HepG2 (cell line): ENCODE measurements around the gene ZNF276. TPM values are rescaled to one million over a fixed set of nuclear protein-coding genes. Genes with fewer than 3 reads are reported as not detected.
A peak's percentile ranks its signal among the peaks of the same experiment; 100 is the strongest.

Experiments used
- ATAC-seq: fragments of 200-7000 bp; cut with Tn5 transposase; 3 replicates; pipeline ENCODE4 v1.9.1; 2020; ENCODE audit warnings: mild to moderate bottlenecking, moderate library complexity
- BruUV-seq: library from RNA; stranded (reverse); fragments of 400-500 nt; replicated peaks from 2 replicates; lab custom pipeline; 2021; lab: Mats Ljungman, UMichigan
- CTCF ChIA-PET: fragments of 300-600 bp; formaldehyde crosslinking; extraction: SDS; loops from one replicate; lab custom pipeline; 2021; ENCODE audit warnings: low total read pairs, inconsistent platforms, low intra/inter-chr PET ratio; lab: Yijun Ruan, JAX
- POLR2A ChIA-PET: fragments of 350-600 bp; sonication (Branson Sonifier 250); formaldehyde crosslinking; loops from one replicate; lab custom pipeline; 2020; ENCODE audit warnings: antibody characterized with exemption, inconsistent platforms; lab: Yijun Ruan, JAX
- DNase-seq: peaks from one replicate; pipeline ENCODE4 v3.0.0-alpha.2; 2015; ENCODE audit warnings: low spot score
- FAIRE-seq: peaks from 3 replicates; lab custom pipeline; 2011; peaks lifted over from hg19 to GRCh38; lab: Jason Lieb, UNC
- H2AFZ ChIP-seq: one replicate; pipeline ENCODE4 v1.6.1; 2011; ENCODE audit warnings: low read length, inconsistent platforms
- H3K27ac ChIP-seq: fragments of 300-600 bp; 3 replicates; pipeline ENCODE4 v1.8.0; 2011; ENCODE audit warnings: mixed run types, mild to moderate bottlenecking, mixed read lengths, low read length, inconsistent platforms; ENCODE audit not compliant: insufficient read depth; ENCODE audit errors: extremely low read length
- H3K27me3 ChIP-seq, 2 experiments: fragments of 200-600 bp in 1 of 2; 2 replicates in 1 of 2; 3 replicates in 1 of 2; pipeline versions ENCODE4 v1.6.0 to v1.8.0; 2011; ENCODE audit warnings: low read length in 2 of 2, mild to moderate bottlenecking in 2 of 2, moderate library complexity in 2 of 2, inconsistent platforms in 1 of 2; ENCODE audit not compliant: insufficient read depth in 2 of 2, control insufficient read depth in 1 of 2
- H3K36me3 ChIP-seq, 2 experiments: fragments of 200-600 bp in 1 of 2; replicated peaks in 1 of 2; 2 replicates in 1 of 2; 3 replicates in 1 of 2; pipeline versions ENCODE4 v1.5.1 to v1.8.0; 2011; ENCODE audit warnings: low read length in 2 of 2, inconsistent platforms in 1 of 2; ENCODE audit not compliant: insufficient read depth in 2 of 2, control insufficient read depth in 1 of 2
- H3K4me1 ChIP-seq: 2 replicates; pipeline ENCODE4 v1.5.1; 2012; ENCODE audit warnings: low read length, inconsistent platforms; ENCODE audit not compliant: insufficient read depth
- H3K4me2 ChIP-seq: 2 replicates; pipeline ENCODE4 v1.6.0; 2011; ENCODE audit warnings: low read depth, low read length, inconsistent platforms
- H3K4me3 ChIP-seq, 3 experiments: fragments of 200-600 bp in 1 of 3; sonication (generic), shearing (Covaris generic) in 1 of 3; replicated peaks in 1 of 3; 2 replicates each; pipeline ENCODE4 v1.5.1; 2011 to 2016; ENCODE audit warnings: low read length in 3 of 3, inconsistent platforms in 2 of 3, low read depth in 2 of 3, mild to moderate bottlenecking in 2 of 3, control low read depth in 1 of 3, mixed read lengths in 1 of 3; ENCODE audit not compliant: insufficient read depth in 1 of 3
- H3K79me2 ChIP-seq: one replicate; pipeline ENCODE4 v1.6.1; 2011; ENCODE audit warnings: low read length, inconsistent platforms; ENCODE audit not compliant: insufficient read depth
- H3K9ac ChIP-seq: 2 replicates; pipeline ENCODE4 v1.6.0; 2011; ENCODE audit warnings: mild to moderate bottlenecking, low read depth, low read length, inconsistent platforms; ENCODE audit not compliant: insufficient read depth
- H3K9me3 ChIP-seq: 2 replicates; pipeline ENCODE4 v1.5.1; 2012; ENCODE audit warnings: mild to moderate bottlenecking, low read length
- H4K20me1 ChIP-seq: 2 replicates; pipeline ENCODE4 v1.6.0; 2011; ENCODE audit warnings: inconsistent platforms, mild to moderate bottlenecking, low read length, moderate library complexity; ENCODE audit not compliant: insufficient read depth
- HMG20B ChIP-seq: conservative IDR thresholded peaks from 2 replicates; pipeline ENCODE4 v1.6.1; 2016; ENCODE audit warnings: missing genetic modification reagents, missing compliant biosample characterization
- HNF1A ChIP-seq, 2 experiments: sonication (generic) in 1 of 2; formaldehyde crosslinking in 1 of 2; IDR thresholded peaks; 2 replicates each; pipeline versions ENCODE4 v1.4.0 to v1.6.1; 2016 to 2020; ENCODE audit warnings: borderline replicate concordance in 1 of 2, low read depth in 1 of 2, mild to moderate bottlenecking in 1 of 2, missing genetic modification reagents in 1 of 2
- MIXL1 ChIP-seq: IDR thresholded peaks from 2 replicates; pipeline ENCODE4 v1.6.1; 2016
- SALL1 ChIP-seq: sonication (generic); formaldehyde crosslinking; IDR thresholded peaks from 2 replicates; pipeline ENCODE4 v1.8.0; 2022; ENCODE audit warnings: mild to moderate bottlenecking, missing genetic modification reagents
- SYNCRIP ChIP-seq: fragments of 200-400 bp; formaldehyde crosslinking; IDR thresholded peaks from 2 replicates; pipeline ENCODE4 v1.6.1; 2018; ENCODE audit warnings: mild to moderate bottlenecking, low read depth, low read length; ENCODE audit not compliant: insufficient read depth
- ZBTB38 ChIP-seq: sonication (generic); formaldehyde crosslinking; IDR thresholded peaks from 2 replicates; pipeline ENCODE4 v1.5.1; 2020; ENCODE audit warnings: mild to moderate bottlenecking, missing genetic modification reagents
- ZFYVE20 ChIP-seq: sonication (generic); formaldehyde crosslinking; IDR thresholded peaks from 2 replicates; pipeline ENCODE4 v1.8.0; 2023; ENCODE audit warnings: low read depth, mild to moderate bottlenecking, moderate library complexity, missing genetic modification reagents, borderline replicate concordance
- ZMAT3 ChIP-seq: sonication (generic); formaldehyde crosslinking; conservative IDR thresholded peaks from 2 replicates; pipeline ENCODE4 v1.7.0; 2021; ENCODE audit warnings: missing genetic modification reagents
- ZNF558 ChIP-seq: sonication (generic); formaldehyde crosslinking; IDR thresholded peaks from 2 replicates; pipeline ENCODE4 v1.9.0; 2022; ENCODE audit warnings: mild to moderate bottlenecking, missing genetic modification reagents, borderline replicate concordance
- ZSCAN31 ChIP-seq: sonication (generic); formaldehyde crosslinking; IDR thresholded peaks from 2 replicates; pipeline ENCODE4 v1.5.0; 2020; ENCODE audit warnings: low read depth, mild to moderate bottlenecking, missing genetic modification reagents
- WGBS: methylation state at CpG from one replicate; pipeline ENCODE4 v1.1.6; 2017; ENCODE audit warnings: low lambda C conversion rate; 5-methylcytosine and 5-hydroxymethylcytosine counted together
- in situ Hi-C: cut with HindIII; loops from 2 replicates; pipeline ENCODE4 v1.10.0; 2017; ENCODE audit warnings: low pct_unique_long_range_greater_than_20kb; ENCODE audit not compliant: extremely low pct_ligation_motif_present
- intact Hi-C: fragments of 100-400 bp; cut with micrococcal nuclease; formaldehyde crosslinking; loops from one replicate; pipeline ENCODE4 v1.10.0; 2022; ENCODE audit not compliant: unreplicated experiment
- polyA plus RNA-seq, 8 experiments: library from polyadenylated mRNA; depleted of rRNA in 3 of 8; stranded (reverse) in 7 of 8; unstranded in 1 of 8; fragments of >200 nt; fragmentation: Illumina TruSeq in 4 of 8; extraction: Trizol in 4 of 8; gene quantifications; 2 replicates each; pipeline versions ENCODE4 v1.2.1 to v1.2.3, GENCODE V29; 2011 to 2016; ENCODE audit warnings: low read depth in 4 of 8, missing spikeins in 1 of 8, mixed read lengths in 1 of 8; ENCODE audit not compliant: insufficient read depth in 1 of 8
- total RNA-seq, 5 experiments: library from RNA; depleted of rRNA; stranded (reverse); fragments of >200 nt; fragmentation: Illumina TruSeq; extraction: Trizol; gene quantifications; 2 replicates each; pipeline ENCODE4 v1.2.3, GENCODE V29; 2016; ENCODE audit warnings: low read depth in 1 of 5
- TF ChIP-seq, protein P1 (sequence below): sonication (generic); formaldehyde crosslinking; IDR thresholded peaks from 2 replicates; pipeline ENCODE4 v1.4.0; 2020; ENCODE audit warnings: missing genetic modification reagents

Gene ZNF276
- total and polyA plus RNA-seq, 2 of the 13 experiments (the other 11 are each of a cell fraction or from before 2014, with no cell fraction given), result 17.7 to 18.0 TPM

GRCh38 chr16:89707695-89708094 is 13.6 kb upstream of the ZNF276 start:
- DNase-seq, result no peak
- BruUV-seq, result no TSS peak

More at GRCh38 chr16:89707695-89708094, 13.6 kb upstream of the ZNF276 start:
- no peak for FAIRE-seq
- H4K20me1 ChIP-seq, result no peaks in the 10 kb centered on the region
- POLR2A ChIA-PET, result interaction anchor here (0.8 to 2.1 kb wide), 3 partner anchors 11 to 13 kb away, joined by 3 to 8 read pairs (median 4); partner anchors contain the start of gene VPS9D1
- 94% methylated on average over 2 of the region's 9 CpGs for WGBS
- H3K9me3 ChIP-seq, result no peaks in the 10 kb centered on the region
- H3K27me3 ChIP-seq, result no peaks in the 10 kb centered on the region
- CTCF ChIA-PET, result no interaction called here
- peak; percentile 11 for ATAC-seq
- H3K9ac ChIP-seq, result no peak overlapping the region
- H3K36me3 ChIP-seq, result no peaks in the 10 kb centered on the region; a peak in 1 of 5 replicates
- no peak overlapping the region for H2AFZ ChIP-seq
- no peak overlapping the region for H3K27ac ChIP-seq
- H3K4me3 ChIP-seq, result no peak overlapping the region
- intact Hi-C loops, result loop anchor here (10.0 kb wide), 1 partner anchor 117 kb away; the partner anchor contains the start of gene SPIRE2
- TF ChIP-seq MIXL1 (no peak), HNF1A (IDR thresholded peaks at IDR 0.05; ENCODE audit: low read depth) (no peak), HNF1A (CRISPR knock-in tag; IDR thresholded peaks at IDR 0.05; ENCODE audit: borderline replicate concordance) (no peak), ZMAT3 (no peak), ZFYVE20 (CRISPR knock-in tag) (no peak), ZNF558 (CRISPR knock-in tag) (no peak), HMG20B (CRISPR knock-in tag) (no peak), ZSCAN31 (CRISPR knock-in tag) (no peak), ZBTB38 (CRISPR knock-in tag) (no peak), SALL1 (CRISPR knock-in tag) (no peak), SYNCRIP (no peak)
- TF ChIP-seq, protein P1, sequence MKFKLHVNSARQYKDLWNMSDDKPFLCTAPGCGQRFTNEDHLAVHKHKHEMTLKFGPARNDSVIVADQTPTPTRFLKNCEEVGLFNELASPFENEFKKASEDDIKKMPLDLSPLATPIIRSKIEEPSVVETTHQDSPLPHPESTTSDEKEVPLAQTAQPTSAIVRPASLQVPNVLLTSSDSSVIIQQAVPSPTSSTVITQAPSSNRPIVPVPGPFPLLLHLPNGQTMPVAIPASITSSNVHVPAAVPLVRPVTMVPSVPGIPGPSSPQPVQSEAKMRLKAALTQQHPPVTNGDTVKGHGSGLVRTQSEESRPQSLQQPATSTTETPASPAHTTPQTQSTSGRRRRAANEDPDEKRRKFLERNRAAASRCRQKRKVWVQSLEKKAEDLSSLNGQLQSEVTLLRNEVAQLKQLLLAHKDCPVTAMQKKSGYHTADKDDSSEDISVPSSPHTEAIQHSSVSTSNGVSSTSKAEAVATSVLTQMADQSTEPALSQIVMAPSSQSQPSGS, result no peak
- H3K4me2 ChIP-seq, result no peak overlapping the region
- in situ Hi-C loops, result loop anchor here (5.0 kb wide), 1 partner anchor 70 kb away; no protein-coding TSS in a partner anchor
- H3K79me2 ChIP-seq, result no peaks in the 10 kb centered on the region
- H3K4me1 ChIP-seq, result peaks cover 4% of the 10 kb centered on the region
